ENCODE results near the gene IQCN. TPM values are rescaled to one million over a fixed set of nuclear protein-coding genes. Genes with fewer than 3 reads are reported as not detected.

The IQCN gene, protein sequence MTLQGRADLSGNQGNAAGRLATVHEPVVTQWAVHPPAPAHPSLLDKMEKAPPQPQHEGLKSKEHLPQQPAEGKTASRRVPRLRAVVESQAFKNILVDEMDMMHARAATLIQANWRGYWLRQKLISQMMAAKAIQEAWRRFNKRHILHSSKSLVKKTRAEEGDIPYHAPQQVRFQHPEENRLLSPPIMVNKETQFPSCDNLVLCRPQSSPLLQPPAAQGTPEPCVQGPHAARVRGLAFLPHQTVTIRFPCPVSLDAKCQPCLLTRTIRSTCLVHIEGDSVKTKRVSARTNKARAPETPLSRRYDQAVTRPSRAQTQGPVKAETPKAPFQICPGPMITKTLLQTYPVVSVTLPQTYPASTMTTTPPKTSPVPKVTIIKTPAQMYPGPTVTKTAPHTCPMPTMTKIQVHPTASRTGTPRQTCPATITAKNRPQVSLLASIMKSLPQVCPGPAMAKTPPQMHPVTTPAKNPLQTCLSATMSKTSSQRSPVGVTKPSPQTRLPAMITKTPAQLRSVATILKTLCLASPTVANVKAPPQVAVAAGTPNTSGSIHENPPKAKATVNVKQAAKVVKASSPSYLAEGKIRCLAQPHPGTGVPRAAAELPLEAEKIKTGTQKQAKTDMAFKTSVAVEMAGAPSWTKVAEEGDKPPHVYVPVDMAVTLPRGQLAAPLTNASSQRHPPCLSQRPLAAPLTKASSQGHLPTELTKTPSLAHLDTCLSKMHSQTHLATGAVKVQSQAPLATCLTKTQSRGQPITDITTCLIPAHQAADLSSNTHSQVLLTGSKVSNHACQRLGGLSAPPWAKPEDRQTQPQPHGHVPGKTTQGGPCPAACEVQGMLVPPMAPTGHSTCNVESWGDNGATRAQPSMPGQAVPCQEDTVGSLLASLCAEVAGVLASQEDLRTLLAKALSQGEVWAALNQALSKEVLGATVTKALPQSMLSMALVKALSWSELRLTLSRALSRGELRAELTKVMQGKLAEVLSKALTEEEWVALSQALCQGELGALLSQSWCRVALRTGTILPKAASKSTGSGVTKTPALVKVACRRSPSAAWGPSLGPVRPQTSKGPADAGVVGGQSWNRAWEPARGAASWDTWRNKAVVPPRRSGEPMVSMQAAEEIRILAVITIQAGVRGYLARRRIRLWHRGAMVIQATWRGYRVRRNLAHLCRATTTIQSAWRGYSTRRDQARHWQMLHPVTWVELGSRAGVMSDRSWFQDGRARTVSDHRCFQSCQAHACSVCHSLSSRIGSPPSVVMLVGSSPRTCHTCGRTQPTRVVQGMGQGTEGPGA (N-terminal part only)
- 1 to 10 TPM; 3.7 to 9.3 (median 6.7) TPM for polyA plus RNA-seq (ENCODE audit: insufficient read depth in 1 of 5, insufficient read length in 5 of 5, low replicate concordance in 1 of 5)
- long read RNA-seq, donor 1, full-length matches to known transcripts: 12 of 12 reads
- long read RNA-seq, donor 1, partial matches to known transcripts: 0 of 12 reads
- long read RNA-seq, donor 1, other reads (novel, unspliced or antisense): 0 of 12 reads
- long read RNA-seq, donor 2, full-length matches to known transcripts: 6 of 6 reads
- long read RNA-seq, donor 2, partial matches to known transcripts: 0 of 6 reads
- long read RNA-seq, donor 2, other reads (novel, unspliced or antisense): 0 of 6 reads
- long read RNA-seq, donor 3, full-length matches to known transcripts: 6 of 11 reads
- long read RNA-seq, donor 3, partial matches to known transcripts: 5 of 11 reads
- long read RNA-seq, donor 3, other reads (novel, unspliced or antisense): 0 of 11 reads
- long read RNA-seq, donor 4, full-length matches to known transcripts: 7 of 7 reads
- long read RNA-seq, donor 4, partial matches to known transcripts: 0 of 7 reads
- long read RNA-seq, donor 4, other reads (novel, unspliced or antisense): 0 of 7 reads
- long read RNA-seq, donor 5, full-length matches to known transcripts: 2 of 2 reads
- long read RNA-seq, donor 5, partial matches to known transcripts: 0 of 2 reads
- long read RNA-seq, donor 5, other reads (novel, unspliced or antisense): 0 of 2 reads
- long read RNA-seq, donor 6, full-length matches to known transcripts: 8 of 8 reads
- long read RNA-seq, donor 6, partial matches to known transcripts: 0 of 8 reads
- long read RNA-seq, donor 6, other reads (novel, unspliced or antisense): 0 of 8 reads
- long read RNA-seq, donor 7, full-length matches to known transcripts: 4 of 10 reads
- long read RNA-seq, donor 7, partial matches to known transcripts: 6 of 10 reads
- long read RNA-seq, donor 7, other reads (novel, unspliced or antisense): 0 of 10 reads
- long read RNA-seq, donor 8, full-length matches to known transcripts: 4 of 4 reads
- long read RNA-seq, donor 8, partial matches to known transcripts: 0 of 4 reads
- long read RNA-seq, donor 8, other reads (novel, unspliced or antisense): 0 of 4 reads

GRCh38 chr19:18274219-18274780, at the start of gene IQCN:
Gene IQCN (minus strand): TSS chr19:18274452. CDS start chr19:18269478, 4,974 bp downstream.
- peak in 1 of 2 donors; percentile 54 for DNase-seq

DNA sequence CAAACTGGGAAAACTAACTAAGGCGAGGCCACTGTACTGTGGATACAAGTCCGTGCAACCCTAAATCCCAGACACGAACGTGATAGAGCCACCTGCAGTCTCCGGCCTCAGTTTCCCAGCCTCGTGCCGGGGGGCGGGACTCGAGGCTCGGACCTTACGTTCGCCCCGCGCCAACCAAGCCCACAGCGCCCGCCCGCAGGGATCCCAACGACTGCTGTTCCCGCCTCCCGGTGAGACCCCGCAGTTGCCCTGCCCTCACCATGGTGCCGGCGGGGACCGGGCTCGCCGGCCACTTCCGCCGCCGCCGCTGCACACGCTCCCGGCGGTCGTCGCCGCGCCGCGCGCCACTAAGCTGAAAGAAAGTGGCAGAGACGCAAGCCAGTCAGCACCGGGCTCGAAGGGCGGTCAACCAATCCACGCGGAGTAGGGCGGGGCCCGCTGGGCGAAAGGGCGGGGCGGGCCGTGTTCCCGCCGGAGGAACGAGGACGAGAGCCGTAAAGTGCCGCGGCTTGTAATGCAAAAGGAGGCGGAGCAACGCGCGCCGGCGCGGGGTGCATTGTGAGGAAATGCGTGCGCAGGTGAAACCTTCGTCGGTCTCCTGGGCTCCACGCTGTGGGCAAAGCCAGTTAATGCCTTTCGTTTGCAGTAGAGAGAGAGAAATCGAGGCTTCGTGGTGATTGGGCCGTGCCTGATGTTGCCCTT, 48.7 kb upstream of the IQCN start, which contains the start of gene LSM4:
TSS of gene LSM4 (minus strand) at position 318 of the 702 bp plus-strand sequence. CDS start at position 262, 56 bp downstream.
- peak; percentile 96 to 97 for DNase-seq

DNA sequence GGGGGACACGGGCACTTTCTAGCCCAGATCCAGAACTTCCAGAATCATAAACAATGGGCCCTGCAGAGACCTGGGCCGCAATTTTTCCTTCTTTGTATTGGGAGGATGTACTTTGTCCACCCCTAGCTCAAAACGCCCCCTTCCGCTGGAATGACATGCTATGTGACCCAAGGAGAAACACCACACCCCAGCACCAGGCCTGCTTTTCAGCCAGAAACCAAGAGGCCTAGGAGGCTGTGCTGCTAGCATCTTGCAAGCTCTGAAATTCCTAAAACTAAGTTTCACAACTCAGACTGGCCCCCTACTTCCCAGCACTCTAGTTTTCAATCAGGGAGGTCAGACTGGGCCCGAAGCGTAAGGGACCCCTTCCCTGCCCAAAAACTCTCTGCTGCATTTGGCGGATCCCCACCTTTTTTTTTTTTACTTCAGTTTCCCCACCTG, 48.1 kb upstream of the IQCN start:
- no peak for DNase-seq

DNA sequence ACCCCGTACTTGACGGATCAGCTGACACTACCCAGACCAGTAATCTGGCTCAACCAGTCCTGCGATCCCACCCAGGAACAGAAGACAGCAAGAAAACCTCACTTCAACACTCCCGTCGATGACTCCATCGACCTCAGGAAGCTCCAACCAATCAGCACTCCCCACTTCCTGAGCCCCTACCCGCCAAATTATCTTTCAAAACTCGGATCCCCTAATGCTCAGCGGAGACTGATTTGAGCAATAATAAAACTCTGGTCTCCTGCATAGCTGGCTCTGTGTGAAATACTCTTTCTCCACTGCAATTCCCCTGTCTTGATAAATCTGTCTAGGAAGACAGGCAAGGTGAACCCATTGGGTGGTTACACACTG, 47.5 kb upstream of the IQCN start:
- DNase-seq: no peak

DNA sequence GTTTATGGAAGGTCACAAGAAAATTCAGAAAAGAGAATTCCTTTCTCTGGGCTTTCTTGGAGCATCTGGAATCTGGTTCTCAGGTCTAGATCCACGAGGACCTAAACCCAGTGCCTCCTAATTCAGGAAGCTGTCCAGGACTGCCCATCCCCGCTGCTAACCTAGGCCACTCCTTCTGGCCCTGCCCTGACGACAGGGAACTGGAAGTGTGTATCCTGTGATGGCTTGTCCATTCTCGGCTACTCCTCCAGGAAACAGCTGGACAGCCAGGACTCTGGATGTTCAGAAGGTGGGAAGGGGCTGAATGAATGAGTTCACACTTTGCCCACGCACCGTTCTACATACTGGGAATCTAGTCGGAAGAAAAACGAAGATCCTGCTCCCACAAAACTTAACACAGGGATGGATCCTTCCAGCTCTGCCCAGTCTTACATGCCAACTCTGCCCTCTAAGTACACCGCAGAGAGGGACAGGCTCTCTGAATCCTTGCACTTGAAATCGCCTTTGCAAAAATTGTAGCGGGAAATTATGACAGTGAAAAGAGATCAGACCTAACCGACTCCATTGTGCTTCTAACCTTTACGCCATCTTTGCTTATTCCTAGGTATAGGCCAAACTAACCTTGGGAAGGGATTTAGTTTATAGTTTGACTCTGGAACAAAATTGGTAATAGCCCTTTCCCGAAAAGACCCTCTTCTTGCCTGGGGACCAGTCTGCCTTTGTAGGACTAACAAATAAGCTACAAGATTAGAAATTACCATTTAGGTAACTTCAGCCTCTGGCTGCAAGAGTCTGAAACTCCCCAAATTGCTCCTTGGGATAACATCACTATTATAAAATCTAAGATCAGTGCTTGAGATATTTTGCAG, 46.8 kb upstream of the IQCN start:
- no peak for DNase-seq

DNA sequence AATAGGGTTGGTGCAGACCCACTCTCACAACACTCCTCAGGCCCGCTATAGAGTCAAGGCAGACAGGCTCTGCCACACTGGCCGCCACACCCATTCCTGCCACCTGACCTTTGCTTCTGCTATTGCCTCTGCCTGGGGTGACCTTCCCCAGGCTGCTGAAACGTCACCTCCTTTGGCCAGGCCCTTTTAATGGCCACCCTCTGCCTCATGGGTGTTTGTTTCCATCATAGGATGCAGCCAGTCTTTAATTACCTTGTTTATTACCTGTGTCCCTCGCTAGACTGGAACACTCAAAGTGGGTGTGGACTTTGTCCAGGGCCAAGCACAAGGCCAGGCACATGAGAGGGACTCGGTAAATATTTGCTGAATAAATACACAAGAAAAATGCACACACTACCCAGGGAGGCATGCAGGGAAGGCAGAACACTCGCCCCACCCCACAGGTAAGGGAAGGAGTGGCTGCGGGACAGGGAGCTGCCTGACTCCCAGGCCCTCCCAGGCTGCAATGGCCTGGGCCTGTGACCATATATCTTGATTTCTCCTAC, 45.4 kb upstream of the IQCN start:
- DNase-seq: no peak

GRCh38 chr19:18317961-18318800, 43.9 kb upstream of the IQCN start:
- DNase-seq: no peak

- no peak for DNase-seq
These were observed 39.1 kb upstream of the IQCN start for GRCh38 chr19:18313398-18313797.

- no peak for DNase-seq
These were observed 37.9 kb upstream of the IQCN start for GRCh38 chr19:18312092-18312534.

GRCh38 chr19:18311502-18312091, 37.3 kb upstream of the IQCN start:
- no peak for DNase-seq

- DNase-seq: no peak
These were observed 36.7 kb upstream of the IQCN start for GRCh38 chr19:18310966-18311365.

GRCh38 chr19:18310118-18310909, 36.1 kb upstream of the IQCN start:
- DNase-seq: no peak

GRCh38 chr19:18309525-18310064, 35.3 kb upstream of the IQCN start:
- DNase-seq: no peak

DNA sequence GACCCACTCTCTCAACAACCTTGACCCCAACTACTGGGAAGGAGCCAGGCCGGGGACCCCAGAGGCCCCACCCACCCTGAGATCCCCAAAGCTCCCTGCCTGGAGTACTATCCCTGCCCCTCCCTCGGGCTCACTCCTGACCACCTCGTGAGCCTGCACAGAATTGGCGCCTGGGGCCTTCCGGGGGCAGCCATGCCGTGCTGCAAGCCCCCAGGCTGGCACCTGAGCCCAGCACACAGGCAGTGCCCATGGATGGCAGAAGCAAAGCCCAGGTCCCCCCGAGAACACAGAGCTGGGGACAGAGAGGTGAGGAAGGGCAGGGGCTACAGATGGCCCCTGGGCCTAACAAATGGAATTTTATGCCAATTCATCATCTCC, 34.7 kb upstream of the IQCN start:
- DNase-seq: no peak
